PC-3 (cell line): Measurements from ENCODE around the gene NUP133.

Source experiments
- EZH2 ChIP-seq: fragments of 300-600 bp; sonication (generic); IDR thresholded peaks from one replicate; pipeline ENCODE4 v1.6.1; 2017; ENCODE audit warnings: antibody characterized with exemption, mild to moderate bottlenecking, low read length; ENCODE audit not compliant: unreplicated experiment
- TF ChIP-seq, protein P1 (sequence below): fragments of 300-600 bp; sonication (generic); conservative IDR thresholded peaks from 2 replicates; pipeline ENCODE4 v1.5.1; 2017; ENCODE audit warnings: antibody characterized with exemption, low read depth, mild to moderate bottlenecking, low read length

- TF ChIP-seq, protein P1, sequence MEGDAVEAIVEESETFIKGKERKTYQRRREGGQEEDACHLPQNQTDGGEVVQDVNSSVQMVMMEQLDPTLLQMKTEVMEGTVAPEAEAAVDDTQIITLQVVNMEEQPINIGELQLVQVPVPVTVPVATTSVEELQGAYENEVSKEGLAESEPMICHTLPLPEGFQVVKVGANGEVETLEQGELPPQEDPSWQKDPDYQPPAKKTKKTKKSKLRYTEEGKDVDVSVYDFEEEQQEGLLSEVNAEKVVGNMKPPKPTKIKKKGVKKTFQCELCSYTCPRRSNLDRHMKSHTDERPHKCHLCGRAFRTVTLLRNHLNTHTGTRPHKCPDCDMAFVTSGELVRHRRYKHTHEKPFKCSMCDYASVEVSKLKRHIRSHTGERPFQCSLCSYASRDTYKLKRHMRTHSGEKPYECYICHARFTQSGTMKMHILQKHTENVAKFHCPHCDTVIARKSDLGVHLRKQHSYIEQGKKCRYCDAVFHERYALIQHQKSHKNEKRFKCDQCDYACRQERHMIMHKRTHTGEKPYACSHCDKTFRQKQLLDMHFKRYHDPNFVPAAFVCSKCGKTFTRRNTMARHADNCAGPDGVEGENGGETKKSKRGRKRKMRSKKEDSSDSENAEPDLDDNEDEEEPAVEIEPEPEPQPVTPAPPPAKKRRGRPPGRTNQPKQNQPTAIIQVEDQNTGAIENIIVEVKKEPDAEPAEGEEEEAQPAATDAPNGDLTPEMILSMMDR: no peak
- no peak for TF ChIP-seq EZH2
Measured at GRCh38 chr1:229432116-229432461, 76.1 kb downstream of the NUP133 start.
